Neural cell (in vitro differentiated cells): ENCODE results near the gene FAM171A1. TPM values are rescaled to one million over a fixed set of nuclear protein-coding genes. Genes with fewer than 3 reads are reported as not detected.

Experiments used
- H2AFZ ChIP-seq: fragments of 200-600, 300-800 bp; sonication (generic), shearing (Covaris generic); 2 replicates; pipeline ENCODE4 v1.6.0; 2014; ENCODE audit warnings: low read depth, mild to moderate bottlenecking, antibody characterized with exemption, low read length, moderate library complexity
- H3F3A ChIP-seq: fragments of 200-600 bp; shearing (Covaris generic); 2 replicates; pipeline ENCODE4 v1.6.1; 2016; ENCODE audit warnings: mild to moderate bottlenecking, moderate library complexity, mixed read lengths, antibody characterized with exemption, low read length; ENCODE audit not compliant: insufficient read depth, poor library complexity, severe bottlenecking
- H3K27ac ChIP-seq: fragments of 200-600, 300-800 bp; sonication (generic), shearing (Covaris generic); 2 replicates; pipeline ENCODE4 v1.5.1; 2014; ENCODE audit warnings: mild to moderate bottlenecking, low read length, moderate library complexity
- H3K27me3 ChIP-seq: fragments of 300-800, 200-600 bp; sonication (generic), shearing (Covaris generic); 2 replicates; pipeline ENCODE4 v1.6.0; 2014; ENCODE audit warnings: mild to moderate bottlenecking, low read depth, low read length, moderate library complexity; ENCODE audit not compliant: insufficient read depth
- H3K36me3 ChIP-seq: fragments of 300-800, 200-600 bp; sonication (generic), shearing (Covaris generic); 2 replicates; pipeline ENCODE4 v1.5.1; 2014; ENCODE audit warnings: mild to moderate bottlenecking, antibody characterized with exemption, low read length, moderate library complexity; ENCODE audit not compliant: insufficient read depth
- H3K4me2 ChIP-seq: fragments of 300-800, 200-600 bp; sonication (generic), shearing (Covaris generic); 2 replicates; pipeline ENCODE4 v1.6.0; 2014; ENCODE audit warnings: mild to moderate bottlenecking, low read length
- H3K4me3 ChIP-seq: fragments of 300-800, 200-600 bp; sonication (generic), shearing (Covaris generic); 2 replicates; pipeline ENCODE4 v1.5.1; 2014; ENCODE audit warnings: mild to moderate bottlenecking, low read length, moderate library complexity
- H3K79me2 ChIP-seq: fragments of 200-600 bp; shearing (Covaris generic); replicated peaks from 2 replicates; pipeline ENCODE4 v1.6.0; 2014; ENCODE audit warnings: mild to moderate bottlenecking, low read length, moderate library complexity; ENCODE audit not compliant: insufficient read depth
- H3K9ac ChIP-seq: fragments of 300-800, 200-600 bp; sonication (generic), shearing (Covaris generic); 2 replicates; pipeline ENCODE4 v1.6.1; 2016; ENCODE audit warnings: mild to moderate bottlenecking, low read length, mixed read lengths
- H3K9me2 ChIP-seq: fragments of 200-600 bp; shearing (Covaris generic); 2 replicates; pipeline ENCODE4 v1.6.1; 2016; ENCODE audit warnings: mild to moderate bottlenecking, low read length, mixed read lengths; ENCODE audit not compliant: insufficient read depth
- H3K9me3 ChIP-seq: fragments of 200-600, 300-800 bp; sonication (generic), shearing (Covaris generic); 2 replicates; pipeline ENCODE4 v1.6.1; 2016; ENCODE audit warnings: mild to moderate bottlenecking, mixed run types, low read length, moderate library complexity, mixed read lengths
- H4K20me1 ChIP-seq: fragments of 200-600 bp; shearing (Covaris generic); 2 replicates; pipeline ENCODE4 v1.6.1; 2016; ENCODE audit warnings: mild to moderate bottlenecking, mixed run types; ENCODE audit not compliant: insufficient read depth
- EP300 ChIP-seq: fragments of 450-650 bp; conservative IDR thresholded peaks from 2 replicates; pipeline ENCODE4 v1.6.1; 2014; ENCODE audit warnings: antibody characterized with exemption, mild to moderate bottlenecking, moderate library complexity; ENCODE audit not compliant: poor library complexity, severe bottlenecking
- EZH2 ChIP-seq: fragments of 200-600, 300-800 bp; shearing (Covaris generic), sonication (generic); IDR thresholded peaks from 2 replicates; pipeline ENCODE4 v1.6.1; 2014; ENCODE audit warnings: antibody characterized with exemption, low read length, borderline replicate concordance, mild to moderate bottlenecking; ENCODE audit not compliant: insufficient read depth, poor library complexity, severe bottlenecking
- MXI1 ChIP-seq: fragments of 450-650 bp; conservative IDR thresholded peaks from 2 replicates; pipeline ENCODE4 v1.6.1; 2014; ENCODE audit warnings: antibody characterized with exemption, mild to moderate bottlenecking; ENCODE audit not compliant: poor library complexity, severe bottlenecking
- POLR2AphosphoS5 ChIP-seq: IDR thresholded peaks from 2 replicates; pipeline ENCODE4 v1.6.1; 2012
- RAD21 ChIP-seq: fragments of 450-650 bp; conservative IDR thresholded peaks from 2 replicates; pipeline ENCODE4 v1.6.1; 2014; ENCODE audit warnings: antibody characterized with exemption, mild to moderate bottlenecking, moderate library complexity
- REST ChIP-seq: IDR thresholded peaks from 2 replicates; pipeline ENCODE4 v1.6.1; 2012; ENCODE audit warnings: borderline replicate concordance
- SMC3 ChIP-seq: fragments of 450-650 bp; conservative IDR thresholded peaks from 2 replicates; pipeline ENCODE4 v1.6.1; 2014; ENCODE audit warnings: antibody characterized with exemption, mild to moderate bottlenecking, moderate library complexity; ENCODE audit not compliant: poor library complexity
- TAF1 ChIP-seq: IDR thresholded peaks from 2 replicates; pipeline ENCODE4 v1.6.1; 2012; ENCODE audit warnings: low read depth
- polyA plus RNA-seq: library from polyadenylated mRNA; depleted of rRNA; stranded (reverse); fragments of >200 nt; gene quantifications from 2 replicates; pipeline ENCODE4 v1.2.3, GENCODE V29; 2014
- TF ChIP-seq, protein P1 (sequence below): fragments of 450-650 bp; IDR thresholded peaks from 2 replicates; pipeline ENCODE4 v1.5.1; 2014; ENCODE audit warnings: antibody characterized with exemption, mild to moderate bottlenecking, moderate library complexity; ENCODE audit not compliant: poor library complexity, severe bottlenecking

FAM171A1 gene
- polyA plus RNA-seq, 1 donor from 2014 or later: 28.8 TPM

GRCh38 chr10:15341502-15342128 is 29.5 kb downstream of the FAM171A1 start:
- H3K27ac ChIP-seq: no peak overlapping the region
- H3K27me3 ChIP-seq: no peaks in the 10 kb centered on the region

GRCh38 chr10:15339892-15340291 is 31.2 kb downstream of the FAM171A1 start:
- Histone ChIP-seq H3K36me3 (no peaks in the 10 kb centered on the region), H3K9ac (no peak overlapping the region), H4K20me1 (no peaks in the 10 kb centered on the region), H3K4me2 (no peak overlapping the region), H2AFZ (no peak overlapping the region), H3F3A (no peaks in the 10 kb centered on the region), H3K79me2 (peaks cover 15% of the 10 kb centered on the region), H3K27me3 (no peaks in the 10 kb centered on the region), H3K9me3 (no peaks in the 10 kb centered on the region), H3K27ac (no peak overlapping the region), H3K9me2 (no peaks in the 10 kb centered on the region), H3K4me3 (no peak overlapping the region)
- TF ChIP-seq RAD21 (no peak), EZH2 (no peak), EP300 (no peak), REST (no peak), SMC3 (no peak), TAF1 (no peak)
- TF ChIP-seq, protein P1, sequence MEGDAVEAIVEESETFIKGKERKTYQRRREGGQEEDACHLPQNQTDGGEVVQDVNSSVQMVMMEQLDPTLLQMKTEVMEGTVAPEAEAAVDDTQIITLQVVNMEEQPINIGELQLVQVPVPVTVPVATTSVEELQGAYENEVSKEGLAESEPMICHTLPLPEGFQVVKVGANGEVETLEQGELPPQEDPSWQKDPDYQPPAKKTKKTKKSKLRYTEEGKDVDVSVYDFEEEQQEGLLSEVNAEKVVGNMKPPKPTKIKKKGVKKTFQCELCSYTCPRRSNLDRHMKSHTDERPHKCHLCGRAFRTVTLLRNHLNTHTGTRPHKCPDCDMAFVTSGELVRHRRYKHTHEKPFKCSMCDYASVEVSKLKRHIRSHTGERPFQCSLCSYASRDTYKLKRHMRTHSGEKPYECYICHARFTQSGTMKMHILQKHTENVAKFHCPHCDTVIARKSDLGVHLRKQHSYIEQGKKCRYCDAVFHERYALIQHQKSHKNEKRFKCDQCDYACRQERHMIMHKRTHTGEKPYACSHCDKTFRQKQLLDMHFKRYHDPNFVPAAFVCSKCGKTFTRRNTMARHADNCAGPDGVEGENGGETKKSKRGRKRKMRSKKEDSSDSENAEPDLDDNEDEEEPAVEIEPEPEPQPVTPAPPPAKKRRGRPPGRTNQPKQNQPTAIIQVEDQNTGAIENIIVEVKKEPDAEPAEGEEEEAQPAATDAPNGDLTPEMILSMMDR: no peak

More at GRCh38 chr10:15341502-15342128, 29.5 kb downstream of the FAM171A1 start:
- H3K4me2 ChIP-seq: no peak overlapping the region
- no peak overlapping the region for H3K9ac ChIP-seq
- no peaks in the 10 kb centered on the region for H3K36me3 ChIP-seq
- H2AFZ ChIP-seq: no peak overlapping the region
- H3K79me2 ChIP-seq: peaks cover 7% of the 10 kb centered on the region
- TF ChIP-seq MXI1 (no peak), POLR2AphosphoS5 (no peak), EZH2 (no peak), EP300 (no peak), TAF1 (no peak), RAD21 (no peak), REST (no peak), SMC3 (no peak)
- TF ChIP-seq, protein P1: no peak
- H4K20me1 ChIP-seq: no peaks in the 10 kb centered on the region
- H3K9me2 ChIP-seq: no peaks in the 10 kb centered on the region
- no peaks in the 10 kb centered on the region for H3K9me3 ChIP-seq
- H3F3A ChIP-seq: no peaks in the 10 kb centered on the region
- no peak overlapping the region for H3K4me3 ChIP-seq
